ENCODE measurements around the gene LRRC4B. TPM values are rescaled to one million over a fixed set of nuclear protein-coding genes. Genes with fewer than 3 reads are reported as not detected.

Gene LRRC4B
- polyA plus RNA-seq, 6 donors from 2014 or later, result 0.10 TPM; not detected in 5

DNA sequence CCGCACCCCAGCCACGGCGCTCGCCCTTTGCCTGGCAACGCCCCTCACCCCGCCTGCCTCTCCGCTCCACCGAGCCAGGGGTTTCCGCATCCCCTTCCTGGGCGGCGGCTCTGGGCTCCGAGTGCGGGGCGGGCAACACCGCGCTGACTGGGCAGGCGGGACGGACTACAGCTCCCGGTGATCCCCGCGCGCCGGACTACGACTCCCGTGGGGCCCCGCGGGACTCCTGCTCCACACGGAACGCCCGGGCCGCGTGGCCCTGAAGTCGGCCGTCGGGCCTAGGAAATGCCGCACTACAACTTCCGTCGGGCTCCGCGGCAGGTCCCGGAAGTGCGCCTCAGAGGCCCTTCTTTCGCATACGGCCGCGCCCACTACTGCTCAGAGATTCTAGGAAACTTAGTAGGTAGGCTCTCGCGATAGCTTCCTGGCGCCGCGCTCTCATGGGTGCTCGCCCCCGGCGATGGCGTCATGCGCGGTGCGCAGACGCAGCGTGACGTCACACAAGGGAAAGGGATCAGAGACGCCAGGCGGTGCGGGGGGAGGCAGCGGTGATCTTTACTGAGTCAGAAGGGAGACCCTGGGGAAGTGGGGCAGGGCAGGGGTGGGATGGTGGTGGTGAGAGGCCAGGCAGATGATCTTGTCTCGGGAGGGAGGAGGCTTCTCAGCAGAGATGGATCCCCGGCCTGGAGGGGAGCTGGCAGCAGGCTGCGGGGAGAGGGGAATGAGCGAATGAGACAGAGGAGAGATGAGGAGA lies 57.0 kb downstream of the LRRC4B start, which contains the start of gene JOSD2:
Gene JOSD2, minus strand, starts transcription at position 123 of the 754 bp plus-strand sequence. CDS start 760 bp downstream, outside the sequence.
- peak; percentile 97 for DNase-seq
- H3K4me1 Mint-ChIP-seq, result peaks cover 30 to 40% (median 30%) of the 10 kb centered on the region in 3 donors
- H3K4me3 Mint-ChIP-seq, result peak within 1 kb of the TSS; percentile 71 to 98 (median 94)
- peaks cover 0 to 22% (median 18%) of the 10 kb centered on the region in 3 donors for H3K27me3 Mint-ChIP-seq
- peaks cover 0 to 2% (median 0%) of the 10 kb centered on the region in 7 donors for H3K9me3 Mint-ChIP-seq
- H3K36me3 Mint-ChIP-seq, result peaks cover 0 to 16% of the 10 kb centered on the region in 2 donors
- peak within 1 kb of the TSS; percentile 96 to 100 (median 99) for H3K27ac Mint-ChIP-seq
- peak; percentile 85 to 87 for ATAC-seq (ENCODE audit: low read depth in 2 of 2)

DNA sequence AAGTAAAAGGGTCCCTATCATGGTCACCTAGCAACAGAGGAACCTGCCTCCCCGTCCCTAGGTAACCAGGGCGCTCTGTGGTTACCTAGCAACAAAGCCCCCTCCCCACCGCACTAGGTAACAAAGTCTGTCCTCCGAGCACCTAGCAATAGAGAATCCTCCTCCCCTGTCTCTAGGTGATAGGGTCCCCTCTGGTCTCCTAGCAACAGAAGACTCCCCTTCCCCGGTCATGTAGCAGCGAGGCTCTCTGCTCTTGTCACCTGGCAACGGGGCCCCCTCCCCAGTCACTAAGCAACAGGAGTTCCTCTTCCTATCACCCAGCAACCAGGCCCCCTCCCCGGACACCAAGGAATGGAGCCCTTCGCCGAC lies 57.6 kb downstream of the LRRC4B start:
- Mint-ChIP-seq H3K27ac (peak overlapping the region; percentile 96 to 100 (median 99)), H3K36me3 (peaks cover 0 to 16% of the 10 kb centered on the region in 2 donors), H3K4me1 (peaks cover 27 to 40% (median 30%) of the 10 kb centered on the region in 3 donors), H3K27me3 (peaks cover 0 to 18% (median 17%) of the 10 kb centered on the region in 3 donors), H3K4me3 (peak overlapping the region; percentile 71 to 98 (median 94)), H3K9me3 (peaks cover 0 to 2% (median 0%) of the 10 kb centered on the region in 7 donors)
- peak; percentile 38 to 40 for ATAC-seq (ENCODE audit: low read depth in 2 of 2)
- DNase-seq, result no peak

DNA sequence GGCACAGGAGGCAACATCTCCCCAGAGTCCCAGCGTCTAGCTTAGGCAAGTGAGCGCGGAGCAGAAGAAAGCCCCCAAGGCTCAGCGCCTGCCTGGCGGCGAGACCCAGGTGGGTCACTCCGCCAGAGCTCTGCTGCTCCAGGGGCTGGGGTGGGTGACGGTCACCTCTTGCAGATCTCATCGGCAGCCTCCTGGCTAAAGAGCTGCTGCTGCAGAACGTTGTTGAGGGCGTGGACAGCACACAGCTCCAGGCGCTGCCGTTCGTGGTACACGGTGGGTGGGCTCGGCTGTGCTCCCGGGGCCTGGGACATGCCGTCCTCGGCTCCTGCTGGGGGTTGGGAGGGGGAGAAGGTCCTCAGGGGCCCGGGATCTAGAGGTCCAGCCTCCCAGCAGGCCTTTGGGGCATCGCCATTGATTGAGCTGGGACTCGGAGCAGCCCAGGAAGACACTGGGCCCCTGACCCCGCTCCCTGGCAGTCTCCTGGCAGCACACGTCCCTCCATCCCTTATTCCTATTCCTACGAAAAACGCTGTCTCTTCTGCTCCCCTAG lies 58.0 kb downstream of the LRRC4B start:
- Mint-ChIP-seq H3K4me1 (peaks cover 27 to 40% (median 30%) of the 10 kb centered on the region in 3 donors), H3K36me3 (peaks cover 0 to 16% of the 10 kb centered on the region in 2 donors), H3K9me3 (peaks cover 0 to 2% (median 0%) of the 10 kb centered on the region in 7 donors), H3K4me3 (peak overlapping the region; percentile 71 to 98 (median 94)), H3K27ac (peak overlapping the region; percentile 96 to 100 (median 99)), H3K27me3 (peaks cover 0 to 18% (median 14%) of the 10 kb centered on the region in 3 donors)
- no peak for DNase-seq
- no peak for ATAC-seq (ENCODE audit: low read depth in 2 of 2)

DNA sequence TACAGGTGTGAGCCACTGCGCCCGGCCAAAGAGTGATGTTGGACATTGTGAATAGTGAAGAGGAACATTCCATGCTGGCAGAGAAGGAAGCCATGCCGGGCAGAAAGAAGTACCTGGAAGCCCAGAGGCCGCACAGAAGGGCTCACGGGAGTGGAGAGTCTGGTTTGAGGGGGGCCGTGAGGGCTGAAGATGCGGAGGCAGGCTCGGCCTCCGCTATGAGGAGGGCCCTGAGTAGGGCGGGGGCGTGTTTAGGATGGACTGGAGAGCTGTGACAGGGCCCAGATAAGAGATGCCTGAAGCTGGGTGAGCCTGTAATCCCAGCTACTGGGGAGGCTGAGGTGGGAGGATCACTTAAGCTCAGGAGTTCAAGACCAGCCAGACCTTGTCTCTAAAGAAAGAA lies 58.9 kb downstream of the LRRC4B start:
- ATAC-seq (ENCODE audit: low read depth in 2 of 2) (no peak), DNase-seq (no peak)
- Mint-ChIP-seq H3K27ac (peak overlapping the region; percentile 47 to 100 (median 97)), H3K36me3 (peaks cover 0 to 16% of the 10 kb centered on the region in 2 donors), H3K4me3 (peak overlapping the region in 4 of 8 donors; percentile 14 to 80 (median 64)), H3K27me3 (peaks cover 0 to 14% (median 11%) of the 10 kb centered on the region in 3 donors), H3K9me3 (peaks cover 0 to 2% (median 0%) of the 10 kb centered on the region in 7 donors), H3K4me1 (peaks cover 27 to 40% (median 27%) of the 10 kb centered on the region in 3 donors)

DNA sequence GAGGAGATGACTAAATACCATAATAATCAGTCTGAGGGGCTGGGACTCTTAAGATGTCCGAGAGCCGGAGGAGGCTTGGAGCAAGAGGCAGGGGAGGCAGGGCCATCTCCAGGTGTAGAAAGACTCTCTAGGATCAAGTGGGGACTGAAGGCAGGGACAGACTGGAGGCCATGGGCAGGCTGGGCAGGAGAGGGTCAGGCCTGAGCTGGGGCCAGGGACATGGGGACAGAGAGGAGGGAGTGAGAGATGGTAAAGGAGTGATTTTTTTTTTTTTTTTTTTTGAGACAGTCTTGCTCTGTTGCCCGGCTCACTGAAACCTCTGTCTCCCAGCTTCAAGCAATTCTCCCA lies 59.4 kb downstream of the LRRC4B start:
- ATAC-seq (ENCODE audit: low read depth in 2 of 2) (no peak), DNase-seq (no peak)
- peaks cover 23 to 40% (median 27%) of the 10 kb centered on the region in 3 donors for H3K4me1 Mint-ChIP-seq
- peaks cover 0 to 16% of the 10 kb centered on the region in 2 donors for H3K36me3 Mint-ChIP-seq
- H3K4me3 Mint-ChIP-seq, result peak overlapping the region in 3 of 8 donors; percentile 14 to 58 (median 16)
- H3K9me3 Mint-ChIP-seq, result peaks cover 0 to 2% (median 0%) of the 10 kb centered on the region in 7 donors
- H3K27ac Mint-ChIP-seq, result peak overlapping the region; percentile 60 to 96 (median 84)
- peaks cover 0 to 10% (median 8%) of the 10 kb centered on the region in 3 donors for H3K27me3 Mint-ChIP-seq

DNA sequence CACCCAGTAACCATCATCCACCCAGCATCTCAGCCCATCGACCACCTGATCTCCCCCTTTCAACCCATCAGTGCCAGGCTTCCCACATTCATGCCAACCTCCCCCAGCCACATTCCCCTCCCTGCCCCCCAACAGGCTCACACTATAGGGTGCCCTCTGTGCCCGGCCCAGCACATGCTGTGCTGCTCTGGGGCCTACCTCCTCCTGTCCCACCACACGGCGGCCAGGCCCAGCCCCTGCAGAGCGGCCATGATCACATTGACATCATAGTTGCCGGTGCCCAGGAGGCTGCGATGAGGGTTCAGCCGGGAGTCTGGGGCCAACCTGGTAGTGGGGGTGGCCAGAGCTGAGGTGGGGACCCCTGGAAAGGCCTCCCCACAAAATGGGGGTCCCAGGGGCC lies 60.9 kb downstream of the LRRC4B start:
- DNase-seq, result no peak
- H3K36me3 Mint-ChIP-seq, result peaks cover 0 to 16% of the 10 kb centered on the region in 2 donors
- ATAC-seq (ENCODE audit: low read depth in 2 of 2), result no peak
- H3K4me1 Mint-ChIP-seq, result peaks cover 20 to 36% (median 23%) of the 10 kb centered on the region in 3 donors
- no peaks in the 10 kb centered on the region for H3K27me3 Mint-ChIP-seq
- no peak overlapping the region for H3K4me3 Mint-ChIP-seq
- H3K27ac Mint-ChIP-seq, result peak overlapping the region in 3 of 6 donors; percentile 38 to 96 (median 64)
- peaks cover 0 to 2% (median 0%) of the 10 kb centered on the region in 7 donors for H3K9me3 Mint-ChIP-seq

DNA sequence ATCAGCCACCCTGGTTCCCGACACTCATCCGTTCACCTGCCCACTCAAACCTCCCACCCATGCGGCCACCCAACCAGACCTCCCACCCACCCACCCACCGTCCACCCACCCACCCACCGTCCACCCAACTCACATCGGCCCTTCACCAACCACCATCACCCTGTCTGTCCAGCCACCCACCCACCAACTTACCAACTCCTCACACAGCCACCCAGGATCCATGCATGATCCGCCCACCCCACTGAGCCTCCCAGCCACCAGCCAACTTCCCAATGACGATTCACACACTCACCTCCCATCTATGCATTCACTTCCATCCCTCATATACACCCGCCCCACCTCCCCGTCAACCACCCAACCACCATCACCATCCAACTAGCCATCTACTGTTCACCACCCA lies 61.5 kb downstream of the LRRC4B start:
- Mint-ChIP-seq H3K4me3 (no peak overlapping the region), H3K27me3 (no peaks in the 10 kb centered on the region), H3K36me3 (peaks cover 0 to 16% of the 10 kb centered on the region in 2 donors), H3K4me1 (peaks cover 20 to 38% (median 21%) of the 10 kb centered on the region in 3 donors), H3K9me3 (peaks cover 0 to 2% (median 0%) of the 10 kb centered on the region in 7 donors), H3K27ac (peak overlapping the region in 1 of 6 donors; percentile 96)
- ATAC-seq (ENCODE audit: low read depth in 2 of 2) (no peak), DNase-seq (no peak)

DNA sequence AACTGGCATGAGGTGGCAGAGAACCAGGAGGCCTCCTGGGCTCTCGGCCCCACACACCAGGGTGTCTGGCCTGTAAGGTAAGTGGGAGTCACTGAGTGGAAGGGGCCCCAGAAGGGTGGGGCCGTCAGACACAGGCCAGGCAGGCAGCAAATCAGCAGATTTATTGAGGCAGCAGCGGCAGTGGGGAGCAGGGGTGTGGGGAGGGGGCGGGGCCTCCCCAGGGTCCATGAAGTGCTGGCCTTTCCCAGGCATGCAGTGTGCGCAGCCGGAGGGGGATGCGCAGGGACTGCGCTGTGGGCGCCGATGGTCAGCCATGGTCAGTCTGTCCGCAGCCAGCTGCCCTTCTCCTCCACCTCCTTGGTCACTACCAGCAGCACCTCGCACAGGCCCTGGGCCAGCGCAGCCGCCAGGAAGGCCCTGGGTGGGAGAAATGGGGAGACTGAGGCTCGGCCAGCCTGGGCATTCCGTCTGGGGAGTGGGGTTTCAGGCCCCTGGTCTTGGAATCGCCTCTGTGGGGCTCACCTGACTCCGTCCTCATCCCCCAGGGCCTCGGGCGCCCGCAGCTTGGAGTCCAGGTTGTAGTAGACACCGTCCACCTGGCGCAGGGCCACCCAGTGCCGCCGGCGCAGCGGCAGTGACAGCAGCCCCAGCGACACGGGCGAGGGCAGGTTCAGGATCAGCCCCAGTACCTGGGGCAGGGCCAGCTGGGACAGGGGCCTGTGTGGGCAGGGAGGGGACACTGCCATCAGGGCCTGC lies 62.2 kb downstream of the LRRC4B start:
- ATAC-seq (ENCODE audit: low read depth in 2 of 2) (no peak), DNase-seq (no peak)
- peaks cover 13 to 33% (median 15%) of the 10 kb centered on the region in 3 donors for H3K4me1 Mint-ChIP-seq
- H3K36me3 Mint-ChIP-seq, result peaks cover 0 to 9% of the 10 kb centered on the region in 2 donors
- peak overlapping the region in 1 of 6 donors; percentile 11 for H3K27ac Mint-ChIP-seq
- H3K27me3 Mint-ChIP-seq, result no peaks in the 10 kb centered on the region
- H3K9me3 Mint-ChIP-seq, result no peaks in the 10 kb centered on the region
- no peak overlapping the region for H3K4me3 Mint-ChIP-seq

DNA sequence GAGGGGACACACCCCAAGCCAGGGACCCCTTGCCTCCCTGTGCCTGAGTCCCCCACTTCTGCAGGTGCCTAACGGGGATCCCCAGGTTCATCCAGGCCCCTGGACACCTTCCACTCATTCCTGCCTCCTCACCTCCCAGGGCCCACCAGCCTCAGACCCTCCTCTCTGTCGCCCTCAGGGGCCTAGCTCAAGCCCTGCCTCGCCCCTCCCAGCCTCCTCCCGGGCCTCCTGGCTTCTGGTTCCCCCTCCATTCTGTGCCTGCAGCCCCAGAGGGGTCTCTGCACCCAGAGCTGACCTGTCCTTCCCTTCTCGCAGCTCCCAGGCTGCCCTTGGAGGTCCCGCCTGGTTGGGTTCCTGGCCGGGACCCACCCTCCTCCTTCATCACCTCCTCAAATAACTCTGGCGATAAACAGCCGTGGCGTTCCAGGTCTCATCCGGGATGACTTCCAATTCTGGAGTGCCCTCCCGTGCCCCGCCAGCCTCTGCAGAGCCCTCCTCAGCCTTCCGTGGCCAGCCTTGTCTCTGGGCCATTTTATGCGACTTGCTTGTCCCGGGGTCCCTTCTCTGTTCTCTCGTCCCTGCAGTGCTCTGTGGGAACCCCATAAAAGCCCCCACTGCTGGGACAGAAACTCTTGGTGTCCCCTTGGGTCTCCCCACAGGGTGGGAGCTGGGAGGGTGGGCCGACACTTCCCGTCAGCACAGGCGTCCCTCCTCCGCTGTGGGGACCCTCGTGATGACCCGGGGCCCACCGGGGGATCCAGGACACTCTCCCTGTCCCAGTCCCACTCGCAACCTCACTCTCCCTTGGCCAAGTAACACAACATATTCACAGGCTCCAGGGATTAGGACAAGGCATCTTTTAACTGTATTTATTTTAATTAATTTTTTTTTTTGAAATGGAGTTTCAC lies 66.4 kb downstream of the LRRC4B start:
- ATAC-seq (ENCODE audit: low read depth in 2 of 2), result no peak
- Mint-ChIP-seq H3K36me3 (peaks cover 0 to 2% of the 10 kb centered on the region in 2 donors), H3K4me3 (no peak overlapping the region), H3K27me3 (no peaks in the 10 kb centered on the region), H3K27ac (peak overlapping the region in 2 of 6 donors; percentile 21 to 44), H3K4me1 (peaks cover 0 to 13% (median 2%) of the 10 kb centered on the region in 3 donors), H3K9me3 (no peaks in the 10 kb centered on the region)
- no peak for DNase-seq

DNA sequence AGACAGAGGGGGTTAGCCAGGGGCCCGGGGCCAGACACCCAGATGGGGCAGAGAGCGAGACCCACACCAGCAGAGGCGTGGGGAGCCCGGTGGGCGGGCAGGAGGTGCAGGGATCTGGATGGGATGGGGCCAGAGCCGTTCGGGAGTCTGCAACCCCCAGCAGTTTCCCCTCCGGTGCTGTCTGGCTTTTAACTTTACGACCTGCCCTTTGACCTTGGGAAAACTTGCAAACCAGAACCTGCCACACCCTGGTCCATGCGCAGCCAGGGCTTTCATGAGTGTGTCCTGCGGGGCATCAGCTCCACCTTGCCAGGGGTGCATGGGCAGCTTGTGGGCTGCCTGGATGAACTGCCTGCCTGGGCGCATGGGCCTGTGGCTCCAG lies 67.1 kb downstream of the LRRC4B start:
- Mint-ChIP-seq H3K27me3 (no peaks in the 10 kb centered on the region), H3K4me3 (no peak overlapping the region), H3K9me3 (no peaks in the 10 kb centered on the region), H3K27ac (peak overlapping the region in 2 of 6 donors; percentile 42 to 81), H3K4me1 (peaks cover 0 to 10% (median 2%) of the 10 kb centered on the region in 3 donors), H3K36me3 (no peaks in the 10 kb centered on the region)
- DNase-seq (no peak), ATAC-seq (ENCODE audit: low read depth in 2 of 2) (peak in 1 of 2 donors; percentile 13)

DNA sequence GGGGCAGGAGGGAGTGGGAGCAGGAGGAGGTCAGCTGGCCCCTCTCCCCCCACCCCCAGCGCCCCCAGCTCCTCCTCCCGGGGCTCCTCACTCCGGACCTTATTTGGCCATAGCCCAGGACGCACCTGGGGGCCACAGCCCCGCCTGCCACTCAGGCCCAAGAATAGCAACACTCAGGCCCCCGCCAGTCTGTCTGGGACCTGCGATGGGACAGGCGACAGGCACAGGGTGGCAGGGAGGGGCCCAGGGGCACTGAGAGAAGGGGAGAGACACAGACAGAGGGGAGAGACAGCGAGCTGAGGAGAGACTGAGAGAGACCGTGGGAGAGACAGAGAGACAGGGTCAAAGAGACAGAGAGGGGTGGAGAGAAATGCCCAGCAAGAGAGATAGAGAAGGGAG lies 67.5 kb downstream of the LRRC4B start:
- H3K4me1 Mint-ChIP-seq, result peaks cover 0 to 10% (median 2%) of the 10 kb centered on the region in 3 donors
- H3K9me3 Mint-ChIP-seq, result no peaks in the 10 kb centered on the region
- H3K27me3 Mint-ChIP-seq, result no peaks in the 10 kb centered on the region
- no peaks in the 10 kb centered on the region for H3K36me3 Mint-ChIP-seq
- H3K27ac Mint-ChIP-seq, result peak overlapping the region in 2 of 6 donors; percentile 42 to 81
- H3K4me3 Mint-ChIP-seq, result no peak overlapping the region
- no peak for DNase-seq
- peak in 1 of 2 donors; percentile 16 for ATAC-seq (ENCODE audit: low read depth in 2 of 2)

DNA sequence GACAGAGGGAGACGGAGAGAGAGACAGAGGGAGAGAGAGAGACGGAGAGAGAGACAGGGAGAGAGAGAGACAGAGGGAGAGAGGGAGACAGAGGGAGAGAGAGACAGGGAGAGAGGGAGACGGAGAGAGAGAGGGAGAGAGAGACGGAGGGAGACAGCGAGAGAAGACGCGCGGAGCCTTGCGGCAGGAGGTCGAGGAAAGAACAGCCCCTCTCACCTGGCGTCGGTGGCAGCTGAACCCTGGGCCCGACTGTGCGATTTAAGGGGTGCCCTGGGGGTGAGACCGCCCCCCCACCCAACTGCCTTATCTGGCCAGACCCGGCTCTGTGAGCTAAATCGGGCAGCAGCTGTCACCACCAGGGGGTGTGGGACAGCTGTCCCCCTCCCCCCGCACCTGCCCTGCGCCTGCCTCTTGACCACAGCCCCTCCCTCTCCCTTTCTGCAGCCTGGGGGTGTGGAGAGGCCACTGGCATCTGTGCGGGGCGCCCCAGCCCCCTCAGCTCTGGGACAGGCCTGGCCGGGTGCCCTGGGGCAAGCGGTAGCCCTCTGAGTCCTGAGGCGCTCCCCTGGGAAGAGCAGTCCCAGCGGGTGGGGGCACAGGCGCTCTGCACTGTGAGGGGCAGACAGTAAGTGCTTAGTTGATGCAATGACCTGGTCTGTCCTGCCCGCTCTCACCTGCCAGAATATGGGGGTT lies 68.0 kb downstream of the LRRC4B start:
- peak; percentile 50 to 66 for ATAC-seq (ENCODE audit: low read depth in 2 of 2)
- Mint-ChIP-seq H3K36me3 (no peaks in the 10 kb centered on the region), H3K4me3 (no peak overlapping the region), H3K27ac (peak overlapping the region in 1 of 6 donors; percentile 42), H3K9me3 (no peaks in the 10 kb centered on the region), H3K4me1 (peaks cover 0 to 10% (median 2%) of the 10 kb centered on the region in 3 donors), H3K27me3 (no peaks in the 10 kb centered on the region)
- DNase-seq, result no peak

All from naive B cell (primary cell).